ENCODE results near the gene MPI. TPM values are rescaled to one million over a fixed set of nuclear protein-coding genes. Genes with fewer than 3 reads are reported as not detected.
A peak's percentile ranks its signal among the peaks of the same experiment; 100 is the strongest.

The MPI gene
- total and polyA plus RNA-seq, 2 of the 8 experiments (the other 6 are each of a cell fraction or from before 2014, with no cell fraction given): 31.0 to 74.8 TPM

DNA sequence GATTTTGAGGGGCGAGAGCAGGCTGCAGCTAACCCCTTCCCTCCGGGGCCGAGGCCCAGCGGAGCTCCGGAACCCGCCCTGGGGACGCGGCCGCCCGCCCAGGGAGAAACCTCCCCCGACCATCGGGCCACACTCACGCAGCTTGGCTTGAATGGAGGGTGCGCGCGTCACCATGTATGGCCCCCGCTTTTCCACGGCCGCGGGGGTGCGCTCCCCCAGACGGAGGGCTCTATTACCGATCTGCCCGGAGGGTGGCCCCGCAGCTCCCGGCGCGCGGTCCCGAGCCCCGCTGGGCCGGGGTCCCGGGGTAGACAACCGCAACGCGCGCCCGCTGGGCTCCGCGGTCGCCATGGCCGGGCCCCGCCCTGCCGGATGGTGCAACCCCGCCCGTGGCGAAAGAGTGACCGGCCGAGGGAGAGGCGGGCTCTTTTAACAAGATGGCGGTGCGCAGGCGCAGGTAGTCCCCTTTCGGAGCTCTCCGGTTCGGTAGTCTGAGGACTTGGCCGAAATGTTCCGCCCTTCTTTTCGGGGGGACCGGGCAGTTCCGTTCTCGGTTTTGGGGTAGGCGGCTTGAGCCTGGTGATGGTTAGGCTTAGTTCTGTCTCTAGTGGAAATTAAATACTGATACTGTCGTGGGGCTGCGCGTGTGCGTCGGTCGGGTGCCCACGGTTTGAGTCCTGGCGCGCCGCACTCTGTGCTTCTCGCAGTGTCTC lies 16.8 kb downstream of the MPI start, which contains the start of gene FAM219B (continued):
- no peak for TF ChIP-seq EGR1 (IDR thresholded peaks at IDR 0.05; ENCODE audit: borderline replicate concordance, low read depth, low read length)
- peak; percentile 69 for TF ChIP-seq TAF7 (optimal IDR thresholded peaks at IDR 0.05; ENCODE audit: borderline replicate concordance, low read depth, low read length)
- no peak for TF ChIP-seq BACH1 (IDR thresholded peaks at IDR 0.05; ENCODE audit: low read length)
- peak; percentile 61; the same call in 1 of the 2 replicates for TF ChIP-seq SP4 (IDR thresholded peaks at IDR 0.05; ENCODE audit: low read length)
- no peak for TF ChIP-seq SIRT6 (IDR thresholded peaks at IDR 0.05; ENCODE audit: low read length)
- no peak for TF ChIP-seq RFX5 (IDR thresholded peaks at IDR 0.05; ENCODE audit: borderline replicate concordance, low read depth, low read length)
- peak; percentile 11; the same call in 1 of the 2 replicates for TF ChIP-seq CREB1 (IDR thresholded peaks at IDR 0.05)
- no peak for TF ChIP-seq SP2 (IDR thresholded peaks at IDR 0.05; ENCODE audit: low read length)
- TF ChIP-seq JUND (IDR thresholded peaks at IDR 0.05; ENCODE audit: low read length): no peak
- TF ChIP-seq JUN (IDR thresholded peaks at IDR 0.05; ENCODE audit: low read depth, low read length): no peak
- TF ChIP-seq BRCA1 (IDR thresholded peaks at IDR 0.05; ENCODE audit: low read depth, low read length): no peak
- no peak for TF ChIP-seq EZH2 (IDR thresholded peaks at IDR 0.05; ENCODE audit: low read depth, low read length, severe bottlenecking)
- no peak for TF ChIP-seq SP1 (IDR thresholded peaks at IDR 0.05; ENCODE audit: low read depth, low read length)
- no peak for TF ChIP-seq RXRA (IDR thresholded peaks at IDR 0.05; ENCODE audit: insufficient read depth, low read depth, low read length)
- TF ChIP-seq RBBP5 (IDR thresholded peaks at IDR 0.05; ENCODE audit: borderline replicate concordance, low read depth, low read length): no peak
- TF ChIP-seq MAX (IDR thresholded peaks at IDR 0.05): no peak
- no peak; the same call in 1 of the 2 replicates for TF ChIP-seq ATF2 (IDR thresholded peaks at IDR 0.05; ENCODE audit: low read length)
- TF ChIP-seq HDAC2 (IDR thresholded peaks at IDR 0.05; ENCODE audit: borderline replicate concordance in 1 of 2, low read depth in 2 of 2, low read length in 2 of 2): peak in 1 of 2 experiments; percentile 57; a peak in 1 of 4 replicates
- TF ChIP-seq CTBP2 (IDR thresholded peaks at IDR 0.05; ENCODE audit: borderline replicate concordance, insufficient read depth, insufficient read length, low read length): no peak
- TF ChIP-seq KDM1A (IDR thresholded peaks at IDR 0.05; ENCODE audit: borderline replicate concordance, low read length): no peak
- peak; percentile 41; the same call in 1 of the 2 replicates for TF ChIP-seq POLR2AphosphoS5 (IDR thresholded peaks at IDR 0.05; ENCODE audit: low read depth, low read length)
- TF ChIP-seq GABPA (IDR thresholded peaks at IDR 0.05; ENCODE audit: borderline replicate concordance, insufficient read depth, low read length): no peak
- no peak for TF ChIP-seq EP300 (IDR thresholded peaks at IDR 0.05; ENCODE audit: borderline replicate concordance in 1 of 2, low read depth in 2 of 2, low read length in 2 of 2)
